GM18499 (cell line): Measurements from ENCODE around the gene SIRPB1.
"Not testable (repeated sequence)": the region's sequence is repeated elsewhere in the genome, so short reads cannot be mapped to it uniquely, and the experiment has no call there.

ENCODE experiments used
- ATAC-seq: cut with Tn5 transposase; IDR thresholded peaks from one replicate; pipeline ENCODE4 v1.9.1; 2021; ENCODE audit warnings: moderate number of reproducible peaks; ENCODE audit not compliant: insufficient read depth, unreplicated experiment

SIRPB1 gene

DNA sequence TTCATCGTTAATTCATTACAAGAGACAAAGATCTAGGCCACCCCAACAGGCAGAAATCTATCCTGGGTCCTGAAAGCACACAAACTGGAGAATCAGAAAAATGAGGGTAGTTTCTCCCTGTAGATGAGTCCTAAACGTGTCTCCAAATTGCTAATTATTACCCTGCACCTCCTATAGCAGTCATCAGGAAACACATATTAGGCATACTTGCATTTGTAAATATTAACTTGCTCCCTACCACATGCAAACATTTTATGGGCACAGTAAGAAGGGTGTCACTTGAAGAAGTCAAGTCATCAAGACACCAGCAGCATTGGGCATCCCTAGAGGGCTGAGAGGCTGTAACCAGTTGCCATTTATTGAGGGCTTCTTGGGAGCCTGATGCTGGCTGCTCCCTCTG is 17.9 kb upstream of the SIRPB1 start:
- no peak for ATAC-seq

DNA sequence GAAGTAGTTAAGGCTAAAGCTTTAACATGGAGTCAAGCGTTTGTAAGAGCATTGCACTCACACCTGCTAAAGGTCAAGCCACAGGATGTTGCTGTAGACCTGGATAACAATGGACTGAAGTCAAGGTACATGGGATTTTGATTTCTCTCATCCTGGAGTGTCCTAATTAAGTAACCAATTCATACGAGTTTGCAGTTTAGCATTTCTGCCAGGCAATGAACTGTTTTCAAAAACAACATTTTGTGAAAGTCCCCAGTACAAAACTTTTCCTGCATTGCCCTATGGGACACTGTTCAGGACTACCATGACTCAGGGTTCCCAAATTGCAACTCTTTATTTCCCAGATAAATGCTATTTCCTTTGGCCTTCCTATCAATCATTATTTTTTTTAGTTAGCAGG is 17.4 kb upstream of the SIRPB1 start:
- no peak for ATAC-seq

DNA sequence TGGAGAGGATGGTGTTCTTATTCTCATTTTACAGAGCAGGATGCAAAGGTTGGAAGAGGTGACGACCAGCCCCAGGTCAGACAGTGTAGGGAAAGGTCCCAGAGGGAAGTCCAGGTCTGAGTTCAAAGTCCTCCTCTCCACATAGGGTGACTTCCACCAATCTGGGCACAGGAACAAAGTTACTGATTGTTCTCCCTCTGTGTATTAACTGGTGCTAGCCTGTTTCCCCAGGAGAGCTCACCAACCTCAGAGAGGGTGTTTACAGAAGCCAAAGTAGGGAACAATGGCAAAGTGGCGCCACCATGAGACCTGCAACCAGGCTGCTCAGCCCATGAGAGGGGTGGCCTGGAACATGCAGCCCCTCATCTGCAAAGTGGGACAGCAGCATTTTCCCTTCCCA is 16.8 kb upstream of the SIRPB1 start:
- ATAC-seq, result no peak

DNA sequence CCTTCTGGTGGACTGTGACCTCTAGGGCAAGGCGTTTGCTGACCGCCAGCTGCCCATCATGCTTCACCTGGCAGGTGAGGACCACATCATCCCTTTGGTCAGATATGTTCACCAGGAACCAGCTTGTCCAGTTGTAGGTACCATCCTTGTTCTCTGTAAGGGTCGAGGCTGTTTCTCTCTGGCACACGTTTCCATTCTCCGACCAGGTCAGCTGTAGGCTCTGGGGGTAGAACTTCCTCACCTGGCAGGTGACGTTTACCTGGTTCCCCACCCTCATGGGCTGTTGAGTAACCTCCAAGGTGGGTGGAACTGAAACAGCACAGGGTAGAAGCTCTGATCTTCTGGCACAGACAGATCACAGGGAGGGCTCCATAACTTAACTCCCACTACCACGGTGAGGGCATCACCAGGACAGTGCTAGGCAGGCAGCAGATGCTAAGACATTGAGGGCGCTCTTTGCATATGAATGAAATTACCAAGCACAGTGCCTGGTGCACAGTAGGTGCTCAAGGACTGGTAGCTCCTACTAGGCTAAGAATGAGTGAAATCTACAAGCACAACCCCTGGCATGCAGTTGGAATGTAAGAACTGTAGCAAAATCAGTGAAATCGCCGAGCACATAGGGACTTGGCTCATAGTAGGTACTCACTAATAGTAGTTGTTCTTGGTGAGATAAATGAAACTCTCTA is 15.6 kb upstream of the SIRPB1 start:
- ATAC-seq, result no peak

DNA sequence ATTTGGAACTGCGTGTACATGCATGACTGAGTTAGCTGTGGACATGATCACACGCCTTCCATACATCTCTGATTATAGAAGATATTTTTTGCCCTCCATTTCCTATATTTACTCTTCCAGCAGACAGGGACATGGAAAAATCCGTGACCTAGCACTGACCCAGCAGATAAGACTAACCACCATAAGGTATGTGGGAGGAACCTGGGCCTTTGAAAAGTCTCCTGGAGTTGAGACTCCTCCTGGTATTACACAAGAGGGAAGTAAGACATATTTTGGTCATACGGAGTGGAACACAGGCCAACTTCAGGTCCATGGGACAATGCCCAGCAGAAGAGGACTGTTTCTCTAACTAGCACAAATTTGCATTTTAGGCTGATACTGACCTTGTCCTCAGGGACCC is 13.7 kb upstream of the SIRPB1 start:
- no peak for ATAC-seq

DNA sequence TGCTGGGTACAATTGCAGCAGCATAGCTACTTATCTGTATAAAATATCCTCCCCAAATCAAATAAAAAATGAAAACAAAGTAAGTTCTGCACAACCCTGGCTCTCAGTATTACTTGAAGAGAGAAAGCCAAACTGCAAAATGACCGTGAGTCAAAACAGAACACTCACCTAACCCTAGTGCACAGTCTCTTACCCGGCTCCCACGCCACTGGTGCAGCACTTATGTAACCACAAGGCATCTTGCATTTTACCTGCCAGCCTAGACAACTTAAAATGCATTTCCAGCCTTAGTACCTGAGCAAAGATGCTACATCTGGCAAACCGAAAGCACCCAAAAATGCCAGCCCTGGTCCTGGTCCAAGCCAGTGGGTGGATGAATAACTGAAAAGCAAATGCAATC is 12.4 kb upstream of the SIRPB1 start:
- ATAC-seq, result no peak

DNA sequence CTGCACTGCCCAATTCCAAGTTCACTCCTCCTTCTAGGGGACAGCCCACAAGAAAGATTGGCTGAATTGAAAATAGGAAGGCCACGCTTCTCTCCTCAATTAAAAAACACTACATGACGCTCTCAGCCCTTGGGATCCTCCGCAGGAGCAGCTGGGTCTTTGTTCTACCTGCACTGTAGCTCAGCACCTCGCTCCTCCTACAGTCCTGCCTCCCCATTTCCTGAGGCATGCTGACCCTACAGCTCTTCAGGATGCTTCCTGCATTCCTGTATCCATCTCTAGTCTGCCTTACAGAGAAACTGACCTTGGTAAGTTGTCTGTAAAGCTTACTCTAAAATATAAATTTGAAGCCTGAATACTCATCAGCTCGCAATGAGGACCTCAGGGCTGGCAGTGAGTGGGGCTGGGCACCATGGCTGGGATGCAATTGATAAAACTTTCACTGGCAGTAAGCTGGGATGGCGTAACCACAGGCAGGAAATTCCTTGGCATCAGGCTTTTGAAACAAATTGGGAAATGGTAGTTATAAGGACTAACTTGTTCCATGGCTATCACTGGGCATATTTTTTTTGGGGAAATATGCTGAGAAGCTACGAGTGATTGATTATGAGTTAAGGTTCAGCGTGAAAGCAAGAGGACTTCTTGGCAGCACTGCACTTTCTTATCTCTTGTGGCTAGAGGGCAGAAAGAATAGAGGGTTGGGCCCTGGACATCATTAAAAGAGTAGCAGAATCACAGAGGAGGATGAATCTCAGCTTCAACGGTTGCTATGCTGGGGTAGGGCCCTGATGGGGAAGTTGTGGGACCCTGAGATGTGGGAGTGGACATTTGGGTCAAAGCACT is 11.7 kb upstream of the SIRPB1 start:
- no peak for ATAC-seq

DNA sequence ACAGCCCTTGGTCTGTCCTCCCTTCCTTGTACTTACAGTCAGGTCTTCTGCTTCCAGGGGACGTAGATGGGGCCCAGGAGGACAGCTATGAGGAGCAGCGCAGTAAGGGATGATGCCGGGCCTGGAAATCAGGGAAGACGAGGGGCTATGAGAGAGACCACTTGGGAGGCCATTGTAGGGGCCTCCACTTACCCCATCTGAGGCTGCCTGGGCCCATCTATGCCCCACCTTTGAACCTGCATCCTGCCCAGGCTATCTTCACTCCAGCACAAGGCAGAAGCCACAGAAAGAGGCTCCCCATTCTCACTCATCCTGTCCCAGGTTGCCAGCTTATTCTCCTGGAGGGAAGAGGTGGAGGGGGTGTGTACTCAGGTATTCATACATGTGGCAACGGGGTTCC is 10.4 kb upstream of the SIRPB1 start:
- ATAC-seq, result no peak

DNA sequence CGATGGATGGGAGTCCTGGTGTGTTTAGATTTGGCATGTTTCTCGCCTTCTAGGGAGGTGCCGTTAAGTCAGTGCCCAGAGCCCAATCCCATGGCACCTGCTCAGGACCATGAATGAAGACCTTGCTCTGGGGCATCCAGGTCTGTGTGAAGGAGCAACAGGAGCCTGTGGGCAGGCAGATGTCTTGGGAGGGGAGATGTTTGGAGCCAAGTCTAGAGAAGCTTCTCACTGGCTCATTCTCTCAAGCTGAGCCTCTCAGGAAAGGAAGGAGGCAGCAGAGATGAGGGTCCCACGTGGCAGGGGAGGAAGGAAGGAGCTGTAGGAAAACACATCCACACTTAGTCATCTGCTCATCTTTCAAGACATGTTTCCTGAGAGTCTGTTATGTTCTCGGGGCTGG is 9.5 kb upstream of the SIRPB1 start:
- ATAC-seq, result no peak

DNA sequence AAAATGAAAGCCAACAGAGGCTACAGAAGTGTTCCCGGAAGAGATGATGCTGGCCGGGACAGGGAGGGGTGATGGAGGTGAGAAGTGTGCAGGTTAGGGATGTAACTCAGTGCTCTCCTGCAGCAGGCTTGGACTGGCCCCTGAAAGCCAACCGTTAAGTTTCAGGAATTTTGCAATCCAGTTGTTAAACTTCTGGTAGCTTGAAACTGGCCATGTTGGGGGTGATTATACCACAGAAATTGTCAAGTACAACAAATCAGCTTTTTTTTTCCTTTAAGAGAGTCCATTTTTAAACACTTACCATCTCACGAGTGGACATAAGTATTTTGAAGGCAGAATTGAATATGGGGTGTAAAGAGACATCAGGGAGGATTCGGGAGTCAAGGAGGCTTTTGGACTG is 8.8 kb upstream of the SIRPB1 start:
- ATAC-seq, result no peak

DNA sequence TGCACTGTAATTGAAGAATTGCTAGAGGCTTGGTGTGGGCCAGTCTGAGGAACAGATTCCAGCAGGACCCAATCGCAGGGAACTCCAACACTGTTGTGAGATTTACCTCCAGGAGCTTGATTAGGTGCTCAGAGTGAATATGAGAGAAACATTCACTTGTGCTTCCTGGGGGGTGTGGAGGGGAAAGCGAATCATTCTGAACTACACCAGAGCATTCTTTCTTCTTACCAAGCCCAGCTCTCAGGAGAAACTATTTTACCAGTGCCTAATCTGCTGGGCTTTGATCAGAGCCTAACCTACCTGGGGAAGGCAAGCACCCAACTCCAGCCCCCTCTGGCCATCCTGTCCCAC is 7.4 kb upstream of the SIRPB1 start:
- no peak for ATAC-seq

DNA sequence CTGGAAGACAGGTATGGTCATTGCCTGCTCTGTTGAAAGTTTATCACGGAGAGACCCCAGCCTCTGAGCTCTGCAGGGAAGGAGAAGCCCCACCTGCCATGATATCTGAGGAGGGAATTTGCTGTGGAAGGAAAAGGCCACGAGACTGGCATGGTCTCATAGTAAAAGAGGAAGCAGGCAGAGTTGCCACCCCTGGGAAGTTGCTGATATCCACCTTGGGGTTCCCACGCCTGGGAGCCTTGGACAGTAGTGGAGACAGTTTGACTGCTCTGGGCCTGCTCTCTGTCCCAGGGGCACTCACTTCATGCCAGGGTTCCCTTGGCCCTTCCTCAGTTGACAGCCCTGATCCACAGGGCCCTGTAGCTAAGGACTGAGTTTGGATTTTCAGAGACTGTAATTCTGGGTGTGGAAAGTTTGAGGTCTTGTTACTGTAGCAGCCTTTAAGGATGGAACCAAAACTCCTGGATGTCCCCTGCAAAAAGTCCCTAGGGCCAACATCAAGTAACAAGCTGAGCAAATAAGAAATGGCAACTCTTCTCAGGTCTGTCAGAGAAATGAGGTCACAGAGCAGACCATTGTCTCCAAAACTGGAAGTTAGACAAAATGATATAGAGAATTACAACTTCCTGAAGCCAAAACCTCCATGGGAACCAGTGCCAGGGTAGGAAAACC is 6.9 kb upstream of the SIRPB1 start:
- ATAC-seq, result no peak

DNA sequence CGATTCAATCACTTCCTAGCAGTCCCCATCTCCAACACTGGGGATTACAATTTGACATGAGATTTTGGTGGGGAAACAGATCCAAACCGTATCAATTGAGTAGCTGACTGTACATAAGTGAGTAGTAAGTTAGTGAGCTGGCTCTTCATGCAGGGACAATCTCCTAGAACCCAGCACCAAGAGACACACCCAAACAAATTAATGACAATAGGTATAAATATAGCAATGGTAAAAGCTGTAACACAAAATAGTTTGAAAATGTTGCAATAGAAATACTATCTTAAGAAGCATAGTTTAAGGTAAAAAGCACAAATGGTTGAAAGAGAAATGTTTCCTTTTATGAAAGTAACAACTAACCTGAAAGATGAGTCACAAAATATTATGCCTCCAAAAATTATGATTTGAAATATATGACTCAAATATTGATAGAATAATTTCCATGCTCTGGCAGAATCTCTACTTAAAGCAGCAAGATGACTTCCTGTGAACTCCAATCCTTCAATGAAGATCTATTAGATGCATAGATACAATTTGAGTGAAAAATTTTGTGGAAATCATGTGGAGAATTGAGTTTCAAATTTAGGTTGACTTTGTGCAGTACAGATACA is 5.4 kb upstream of the SIRPB1 start:
- ATAC-seq, result no peak

DNA sequence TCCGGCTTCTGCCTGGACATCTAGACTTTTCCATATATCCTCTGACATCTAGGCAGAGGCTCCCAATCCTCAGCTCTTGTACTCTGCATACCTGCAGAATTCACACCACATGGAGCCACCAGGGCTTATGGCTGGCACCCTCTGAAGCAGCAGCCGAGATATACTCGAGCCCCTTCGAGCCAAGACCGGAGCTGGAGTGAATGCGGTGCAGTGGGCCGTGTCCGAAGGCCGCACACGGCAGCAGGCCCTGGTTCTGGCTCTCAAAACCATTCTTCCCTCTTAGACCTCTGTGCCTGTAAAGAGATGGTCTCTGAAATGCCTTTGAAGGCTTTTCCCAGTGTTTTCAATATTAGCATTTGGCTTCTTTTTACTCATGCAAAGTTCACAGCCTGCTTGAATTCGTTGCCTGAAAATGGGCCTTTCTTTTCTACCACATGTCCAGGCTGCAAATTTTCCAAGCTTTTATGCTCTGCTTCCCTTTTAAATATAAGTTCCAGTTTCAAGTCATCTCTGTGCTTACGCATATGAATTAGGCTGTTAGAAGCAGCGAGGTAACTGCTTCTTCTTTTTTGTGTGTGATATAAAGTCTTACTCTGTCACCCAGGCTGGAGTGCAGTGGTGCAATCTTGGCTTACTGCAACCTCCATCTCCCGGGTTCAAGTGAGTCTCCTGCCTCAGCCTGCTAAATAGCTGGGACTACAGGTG is 3.8 kb upstream of the SIRPB1 start:
- no peak for ATAC-seq

DNA sequence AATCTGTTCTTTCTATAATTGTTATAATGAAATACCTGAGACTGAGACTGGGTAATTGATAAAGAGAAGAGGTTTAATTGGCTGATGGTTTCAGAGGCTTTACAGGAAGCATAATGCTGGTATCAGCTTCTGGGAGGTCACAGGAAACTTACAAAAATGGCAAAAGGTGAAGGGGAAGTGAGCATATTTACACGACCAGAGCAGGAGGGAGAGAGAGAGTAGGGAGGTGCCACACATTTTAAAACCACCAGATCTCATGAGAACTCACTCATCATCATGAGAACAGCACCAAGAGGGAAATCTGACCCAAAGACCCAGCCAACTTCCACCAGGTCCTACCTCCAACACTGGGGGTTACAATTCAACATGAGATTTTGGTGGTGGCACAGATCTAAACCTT is 2.6 kb upstream of the SIRPB1 start:
- ATAC-seq, result no peak

DNA sequence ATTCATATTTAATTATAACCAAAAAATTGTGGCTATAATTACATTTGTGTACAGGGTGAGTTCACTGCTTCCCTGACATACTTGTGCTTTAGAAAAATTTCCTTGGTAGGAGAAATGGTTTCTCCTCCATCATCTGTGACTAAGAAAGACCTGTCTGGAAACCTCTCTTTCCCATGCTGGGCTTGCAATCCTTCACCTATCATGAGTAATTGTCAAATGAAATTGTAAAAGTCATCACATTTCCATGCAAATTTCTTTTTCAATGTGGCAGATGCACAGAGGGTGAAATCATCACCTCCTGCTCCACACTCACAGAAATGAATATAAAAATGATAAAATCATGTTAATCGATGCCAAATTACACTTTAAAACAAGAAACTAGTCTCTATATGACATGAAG is 1.5 kb upstream of the SIRPB1 start:
- ATAC-seq, result no peak

DNA sequence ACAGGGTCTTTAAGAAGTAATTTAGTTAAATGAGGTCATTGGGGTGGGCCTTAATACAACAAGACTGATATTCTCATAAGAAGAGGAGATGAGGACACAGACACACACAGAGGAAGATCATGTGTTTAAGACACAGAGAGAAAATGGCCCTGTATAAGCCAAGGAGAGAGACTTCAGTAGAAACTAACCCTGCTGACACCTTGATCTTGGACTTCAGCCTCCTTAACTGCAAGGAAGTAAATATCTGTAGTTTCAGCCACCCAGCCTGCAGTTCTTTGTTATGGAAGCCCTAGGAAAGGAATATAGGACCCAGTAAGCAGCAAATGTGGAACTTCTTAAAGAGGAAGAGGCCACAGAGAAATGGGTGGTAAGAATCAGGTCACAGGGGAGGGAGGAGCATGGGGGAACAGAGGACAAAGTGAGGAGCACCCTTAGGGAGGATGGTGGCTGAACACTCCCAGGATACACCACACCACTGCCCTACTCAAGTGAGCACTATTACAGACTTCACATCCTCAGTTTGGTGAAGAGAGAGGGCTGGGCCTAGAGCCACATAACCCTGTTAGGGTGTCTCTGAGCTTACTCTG is 762 bp downstream of the SIRPB1 start:
- ATAC-seq, result no peak

DNA sequence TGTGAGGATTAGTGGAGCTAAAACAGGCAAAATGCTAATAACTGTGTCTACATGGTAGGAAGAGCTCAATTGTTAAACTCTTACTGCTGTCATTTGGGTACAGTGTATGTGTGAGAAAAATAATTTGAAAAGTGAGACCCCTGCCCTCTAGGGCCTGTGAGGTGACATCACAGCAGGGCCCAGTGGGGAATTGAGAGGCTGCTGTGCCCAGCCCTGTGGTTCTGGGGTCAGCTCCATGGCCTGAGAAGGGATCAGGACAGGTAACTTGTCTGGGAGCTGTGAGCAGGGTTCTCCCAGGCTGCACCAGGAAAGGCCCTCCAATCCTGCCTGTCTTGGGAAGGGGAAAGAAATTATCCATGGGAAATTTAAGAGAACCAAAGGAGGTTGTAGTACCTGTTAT is 1.3 kb downstream of the SIRPB1 start:
- ATAC-seq, result no peak

DNA sequence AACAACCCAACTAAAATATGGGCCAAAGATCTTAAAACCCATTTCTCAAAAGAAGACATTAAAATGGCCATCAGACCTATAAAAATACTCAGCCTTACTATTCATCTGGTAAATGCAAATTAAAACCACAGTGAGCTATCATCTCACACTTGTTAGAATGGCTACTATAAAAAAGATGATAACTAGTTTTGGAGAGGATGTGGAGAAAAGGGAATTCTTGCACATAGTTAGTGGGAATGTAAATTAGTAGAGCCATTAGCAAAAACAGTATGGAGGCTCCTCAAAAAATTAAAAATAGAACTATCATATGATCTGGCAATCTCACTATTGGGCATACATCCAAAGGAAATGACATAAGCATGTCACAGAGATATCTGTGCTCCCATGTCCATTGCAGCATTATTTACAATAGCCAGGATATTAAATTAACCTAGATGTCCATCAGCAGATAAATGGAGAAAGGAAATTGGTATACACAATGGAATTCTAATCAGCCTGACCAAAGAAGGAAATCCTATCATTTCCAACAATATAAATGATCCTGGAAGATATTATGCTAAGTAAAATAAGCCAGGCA is 2.9 kb downstream of the SIRPB1 start:
- ATAC-seq, result no peak

DNA sequence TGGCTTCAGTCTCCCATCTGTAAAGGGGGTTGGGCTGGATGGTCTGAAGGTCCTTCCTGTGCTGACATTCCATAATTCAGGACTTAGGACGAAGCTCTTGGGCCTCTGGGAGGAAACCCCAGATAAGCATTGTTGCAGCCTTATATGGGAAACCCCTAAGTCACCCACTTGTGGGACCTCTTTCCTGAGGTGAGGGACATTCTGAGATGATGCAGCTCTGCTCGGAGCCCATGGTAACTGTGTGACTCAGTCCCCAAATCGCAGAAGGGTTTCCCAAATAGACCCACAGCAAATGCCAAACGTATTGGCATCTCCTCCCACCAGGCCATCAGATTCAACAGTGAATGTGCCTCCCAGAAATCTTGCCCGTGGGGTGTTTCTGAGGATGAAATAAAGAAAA is 9.4 kb downstream of the SIRPB1 start:
- ATAC-seq, result not testable (repeated sequence)
